ENCODE results near the gene VPS13D.
"Not testable (repeated sequence)": the region's sequence is repeated elsewhere in the genome, so short reads cannot be mapped to it uniquely, and the experiment has no call there.

The VPS13D gene

GRCh38 chr1:12452262-12452661 is 222.4 kb downstream of the VPS13D start:
- no peak for DNase-seq (ENCODE audit: low read depth)

GRCh38 chr1:12453400-12454343 is 223.8 kb downstream of the VPS13D start:
- DNase-seq (ENCODE audit: low read depth) = no peak

GRCh38 chr1:12454406-12455391 is 224.9 kb downstream of the VPS13D start:
- no peak for DNase-seq (ENCODE audit: low read depth)

GRCh38 chr1:12456081-12456480 is 226.3 kb downstream of the VPS13D start:
- not testable (repeated sequence) for DNase-seq (ENCODE audit: low read depth)

GRCh38 chr1:12456979-12457378 is 227.1 kb downstream of the VPS13D start:
- DNase-seq (ENCODE audit: low read depth) = peak; percentile 60

GRCh38 chr1:12457771-12458170 is 227.9 kb downstream of the VPS13D start:
- no peak for DNase-seq (ENCODE audit: low read depth)

- DNase-seq (ENCODE audit: low read depth) = no peak
Measured at GRCh38 chr1:12458571-12458970, 228.7 kb downstream of the VPS13D start.

GRCh38 chr1:12460121-12460520 is 230.3 kb downstream of the VPS13D start:
- DNase-seq (ENCODE audit: low read depth) = no peak

GRCh38 chr1:12460911-12461621 is 231.2 kb downstream of the VPS13D start:
- DNase-seq (ENCODE audit: low read depth) = no peak

- no peak for DNase-seq (ENCODE audit: low read depth)
Measured at GRCh38 chr1:12461754-12462153, 231.9 kb downstream of the VPS13D start.

GRCh38 chr1:12462586-12462985 is 232.8 kb downstream of the VPS13D start:
- DNase-seq (ENCODE audit: low read depth) = no peak

GRCh38 chr1:12464045-12464461 is 234.2 kb downstream of the VPS13D start:
- no peak for DNase-seq (ENCODE audit: low read depth)

GRCh38 chr1:12464598-12465056 is 234.8 kb downstream of the VPS13D start:
- no peak for DNase-seq (ENCODE audit: low read depth)

- DNase-seq (ENCODE audit: low read depth) = no peak
Measured at GRCh38 chr1:12465126-12465525, 235.3 kb downstream of the VPS13D start.

- no peak for DNase-seq (ENCODE audit: low read depth)
Measured at GRCh38 chr1:12466816-12467215, 237.0 kb downstream of the VPS13D start.

- DNase-seq (ENCODE audit: low read depth) = no peak
Measured at GRCh38 chr1:12467570-12468286, 237.9 kb downstream of the VPS13D start.

GRCh38 chr1:12468323-12468722 is 238.5 kb downstream of the VPS13D start:
- DNase-seq (ENCODE audit: low read depth) = no peak

- no peak for DNase-seq (ENCODE audit: low read depth)
Measured at GRCh38 chr1:12469493-12469892, 239.7 kb downstream of the VPS13D start.

- DNase-seq (ENCODE audit: low read depth) = no peak
Measured at GRCh38 chr1:12469990-12470389, 240.2 kb downstream of the VPS13D start.

GRCh38 chr1:12470916-12471315 is 241.1 kb downstream of the VPS13D start:
- DNase-seq (ENCODE audit: low read depth) = not testable (repeated sequence)

GRCh38 chr1:12472156-12472797 is 242.4 kb downstream of the VPS13D start:
- DNase-seq (ENCODE audit: low read depth) = no peak

Measured in HS-5 (cell line).